ENCODE data around the gene MKRN2. TPM values are rescaled to one million over a fixed set of nuclear protein-coding genes. Genes with fewer than 3 reads are reported as not detected.

Gene MKRN2, protein sequence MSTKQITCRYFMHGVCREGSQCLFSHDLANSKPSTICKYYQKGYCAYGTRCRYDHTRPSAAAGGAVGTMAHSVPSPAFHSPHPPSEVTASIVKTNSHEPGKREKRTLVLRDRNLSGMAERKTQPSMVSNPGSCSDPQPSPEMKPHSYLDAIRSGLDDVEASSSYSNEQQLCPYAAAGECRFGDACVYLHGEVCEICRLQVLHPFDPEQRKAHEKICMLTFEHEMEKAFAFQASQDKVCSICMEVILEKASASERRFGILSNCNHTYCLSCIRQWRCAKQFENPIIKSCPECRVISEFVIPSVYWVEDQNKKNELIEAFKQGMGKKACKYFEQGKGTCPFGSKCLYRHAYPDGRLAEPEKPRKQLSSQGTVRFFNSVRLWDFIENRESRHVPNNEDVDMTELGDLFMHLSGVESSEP
- total RNA-seq (10 to 100 TPM; 22.2 to 31.7 (median 27.5) TPM), total RNA-seq (50.7 to 113 (median 76.4) reads per million in 29 experiments)
- 29.5 TPM for total RNA-seq (2013)

DNA sequence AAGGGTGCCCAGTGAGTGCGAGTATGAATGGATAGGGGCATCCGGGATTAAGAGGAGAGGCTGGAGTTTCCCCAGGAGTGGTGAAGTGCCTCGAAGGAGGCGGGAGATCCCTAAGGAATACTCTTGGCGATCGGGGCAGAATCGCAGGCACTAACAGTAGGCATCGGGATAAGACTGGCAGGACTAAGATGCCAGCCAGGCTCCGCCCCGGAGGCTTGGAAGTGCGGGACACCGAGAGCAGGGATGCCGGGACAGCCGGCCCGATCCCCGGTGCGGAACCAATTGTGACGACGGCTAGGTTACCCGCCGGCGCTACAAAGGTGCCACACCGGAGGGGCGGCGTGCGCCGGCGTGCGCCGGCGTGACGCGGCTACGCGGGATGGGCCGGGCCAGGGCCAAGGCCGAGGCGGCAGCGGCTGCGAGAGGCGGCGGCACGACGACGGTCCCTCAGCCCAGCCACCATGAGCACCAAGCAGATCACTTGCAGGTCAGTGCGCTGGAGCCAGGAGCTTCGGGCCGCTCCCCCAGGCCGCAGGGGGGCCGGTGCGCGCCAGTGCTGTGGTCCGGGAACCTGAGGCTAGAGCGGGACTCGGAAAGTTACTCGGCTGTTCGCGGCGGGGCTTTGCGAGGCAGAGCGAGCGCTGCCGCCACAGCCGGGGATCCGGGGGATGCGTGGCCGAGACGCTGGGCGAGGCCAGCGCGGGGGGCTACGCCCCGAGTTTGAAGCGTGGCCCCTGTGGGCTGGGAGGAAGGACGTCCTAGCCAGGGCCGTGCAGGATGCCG is at the start of gene MKRN2:
MKRN2 (plus strand) TSS at position 398 of the 783 bp plus-strand sequence; CDS start at position 462, 64 bp downstream.
- DNase-seq: peak; percentile 62 to 91 (median 79)
- under 1% methylated on average over 77 of the region's 77 CpGs for WGBS (ENCODE audit: insufficient coverage)
- Mint-ChIP-seq H3K36me3 (no peaks in the 10 kb centered on the region), H3K9me3 (no peaks in the 10 kb centered on the region), H3K4me1 (peaks cover 55 to 65% (median 58%) of the 10 kb centered on the region in 3 donors), H3K27ac (peak within 1 kb of the TSS; percentile 88 to 89), H3K27me3 (peaks cover 24 to 34% of the 10 kb centered on the region in 2 donors), H3K4me3 (peak within 1 kb of the TSS; percentile 81 to 95 (median 90))
- Histone ChIP-seq H3K27me3 (replicated peaks in 1 of 2; ENCODE audit: control insufficient read depth in 2 of 2, extremely low read depth in 1 of 2, insufficient read depth in 2 of 2, low read length in 1 of 2) (peaks cover 0 to 33% of the 10 kb centered on the region in 2 experiments), H3K9me3 (no peaks in the 10 kb centered on the region), H3K4me1 (ENCODE audit: control insufficient read depth in 1 of 2, extremely low read depth in 1 of 2, insufficient read depth in 2 of 2, low read length in 2 of 2) (peaks cover 20 to 21% of the 10 kb centered on the region in 2 experiments), H3K4me3 (ENCODE audit: control insufficient read depth in 1 of 2, extremely low read depth in 1 of 2, low read length in 1 of 2) (peak within 1 kb of the TSS; percentile 83 to 88), H3K27ac (ENCODE audit: low read length) (peak within 1 kb of the TSS; percentile 88), H3K36me3 (ENCODE audit: control insufficient read depth in 2 of 2, extremely low read depth in 1 of 2, insufficient read depth in 1 of 2, low read length in 1 of 2) (no peaks in the 10 kb centered on the region)
- CTCF ChIA-PET: no interaction called here
- POLR2A ChIA-PET: interaction anchor here in 1 of 2 donors (0.7 kb wide), 1 partner anchor 102 kb away, joined by 10 read pairs; no protein-coding TSS in a partner anchor
- peak; percentile 97 to 99 (median 98) for ATAC-seq (replicated peaks in 1 of 4)

- no peaks in the 10 kb centered on the region for H3K9me3 ChIP-seq
- H3K27me3 ChIP-seq (replicated peaks in 1 of 2; ENCODE audit: control insufficient read depth in 2 of 2, extremely low read depth in 1 of 2, insufficient read depth in 2 of 2, low read length in 1 of 2): no peaks in the 10 kb centered on the region
- no peak overlapping the region for H3K4me3 ChIP-seq (ENCODE audit: control insufficient read depth in 1 of 2, extremely low read depth in 1 of 2, low read length in 1 of 2)
- no peaks in the 10 kb centered on the region for H3K4me1 ChIP-seq (ENCODE audit: control insufficient read depth in 1 of 2, extremely low read depth in 1 of 2, insufficient read depth in 2 of 2, low read length in 2 of 2)
- DNase-seq (no peak), ATAC-seq (replicated peaks in 1 of 4) (no peak)
- H3K4me3 Mint-ChIP-seq: no peak overlapping the region
- H3K27ac ChIP-seq (ENCODE audit: low read length): no peak overlapping the region
- no peaks in the 10 kb centered on the region for H3K27me3 Mint-ChIP-seq
- peaks cover 47% of the 10 kb centered on the region for H3K36me3 Mint-ChIP-seq
- ChIA-PET POLR2A (no interaction called here), CTCF (no interaction called here)
- H3K27ac Mint-ChIP-seq: no peak overlapping the region
- H3K36me3 ChIP-seq (ENCODE audit: control insufficient read depth in 2 of 2, extremely low read depth in 1 of 2, insufficient read depth in 1 of 2, low read length in 1 of 2): peaks cover 6 to 20% of the 10 kb centered on the region in 2 donors
- H3K4me1 Mint-ChIP-seq: no peaks in the 10 kb centered on the region
- WGBS (ENCODE audit: insufficient coverage): 97% methylated on average over 7 of the region's 8 CpGs
- no peaks in the 10 kb centered on the region for H3K9me3 Mint-ChIP-seq
Observed at GRCh38 chr3:12507591-12508281, 49.2 kb upstream of the MKRN2 start.

DNA sequence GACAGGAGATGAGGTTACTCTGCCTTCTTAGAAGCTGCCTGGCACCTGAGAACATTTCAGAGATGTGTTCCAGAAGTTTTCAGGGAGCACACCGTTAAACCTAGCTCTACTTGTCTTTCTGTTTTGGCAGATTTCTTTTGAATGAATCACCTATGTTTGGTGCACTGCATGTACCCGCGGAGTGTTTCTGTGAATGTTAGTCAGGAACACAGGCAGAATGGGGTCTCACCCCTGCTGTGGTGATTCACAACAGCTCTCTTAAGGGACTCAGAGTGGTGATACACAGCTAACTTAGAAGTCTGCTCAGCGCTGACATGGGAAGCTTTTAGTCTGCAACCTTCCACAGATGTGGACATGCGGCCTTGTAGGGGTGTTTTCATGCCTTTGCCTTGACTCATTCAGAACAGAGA is 48.6 kb upstream of the MKRN2 start:
- no peaks in the 10 kb centered on the region for H3K9me3 Mint-ChIP-seq
- no peaks in the 10 kb centered on the region for H3K27me3 Mint-ChIP-seq
- DNase-seq (no peak), ATAC-seq (replicated peaks in 1 of 4) (no peak)
- H3K4me3 ChIP-seq (ENCODE audit: control insufficient read depth in 1 of 2, extremely low read depth in 1 of 2, low read length in 1 of 2): no peak overlapping the region
- H3K27ac ChIP-seq (ENCODE audit: low read length): no peak overlapping the region
- H3K4me3 Mint-ChIP-seq: no peak overlapping the region
- peaks cover 43% of the 10 kb centered on the region for H3K36me3 Mint-ChIP-seq
- ChIA-PET CTCF (no interaction called here), POLR2A (no interaction called here)
- H3K27ac Mint-ChIP-seq: no peak overlapping the region
- no peaks in the 10 kb centered on the region for H3K27me3 ChIP-seq (replicated peaks in 1 of 2; ENCODE audit: control insufficient read depth in 2 of 2, extremely low read depth in 1 of 2, insufficient read depth in 2 of 2, low read length in 1 of 2)
- no peaks in the 10 kb centered on the region for H3K4me1 Mint-ChIP-seq
- 96% methylated on average over 3 of the region's 5 CpGs for whole genome bisulfite sequencing (ENCODE audit: insufficient coverage)
- peaks cover 3 to 16% of the 10 kb centered on the region in 2 donors for H3K36me3 ChIP-seq (ENCODE audit: control insufficient read depth in 2 of 2, extremely low read depth in 1 of 2, insufficient read depth in 1 of 2, low read length in 1 of 2)
- no peaks in the 10 kb centered on the region for H3K4me1 ChIP-seq (ENCODE audit: control insufficient read depth in 1 of 2, extremely low read depth in 1 of 2, insufficient read depth in 2 of 2, low read length in 2 of 2)
- no peaks in the 10 kb centered on the region for H3K9me3 ChIP-seq

DNA sequence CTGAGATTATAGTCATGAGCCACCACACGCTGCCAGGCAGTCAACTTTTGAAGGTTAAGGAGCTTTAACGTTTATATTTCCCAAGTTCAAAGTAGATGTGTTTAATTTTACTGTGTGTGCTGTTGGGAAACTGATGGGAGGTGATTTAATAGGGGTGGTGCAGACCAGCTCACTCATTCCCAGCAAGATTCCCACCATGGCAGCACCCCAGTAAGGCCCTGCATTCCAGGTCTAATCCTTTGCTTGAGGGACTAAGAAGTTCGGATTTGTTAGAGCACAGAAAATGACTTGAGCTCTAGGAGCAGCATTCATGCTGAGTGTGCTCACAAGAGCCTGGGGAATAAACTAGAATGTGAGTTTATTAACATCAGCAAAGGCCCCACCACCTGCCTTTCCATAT is 47.4 kb upstream of the MKRN2 start:
- CTCF ChIA-PET: no interaction called here
- Histone ChIP-seq H3K9me3 (no peaks in the 10 kb centered on the region), H3K27me3 (replicated peaks in 1 of 2; ENCODE audit: control insufficient read depth in 2 of 2, extremely low read depth in 1 of 2, insufficient read depth in 2 of 2, low read length in 1 of 2) (no peaks in the 10 kb centered on the region), H3K36me3 (ENCODE audit: control insufficient read depth in 2 of 2, extremely low read depth in 1 of 2, insufficient read depth in 1 of 2, low read length in 1 of 2) (peaks cover 0 to 6% of the 10 kb centered on the region in 2 donors), H3K27ac (ENCODE audit: low read length) (no peak overlapping the region), H3K4me1 (ENCODE audit: control insufficient read depth in 1 of 2, extremely low read depth in 1 of 2, insufficient read depth in 2 of 2, low read length in 2 of 2) (no peaks in the 10 kb centered on the region), H3K4me3 (ENCODE audit: control insufficient read depth in 1 of 2, extremely low read depth in 1 of 2, low read length in 1 of 2) (no peak overlapping the region)
- no peak for DNase-seq
- Mint-ChIP-seq H3K36me3 (peaks cover 40% of the 10 kb centered on the region), H3K4me3 (no peak overlapping the region), H3K4me1 (no peaks in the 10 kb centered on the region), H3K27me3 (no peaks in the 10 kb centered on the region), H3K9me3 (no peaks in the 10 kb centered on the region), H3K27ac (no peak overlapping the region)
- no peak for ATAC-seq (replicated peaks in 1 of 4)
- POLR2A ChIA-PET: interaction anchor here in 1 of 2 donors (0.6 kb wide), 1 partner anchor 842 kb away, joined by 4 read pairs; no protein-coding TSS in a partner anchor
- WGBS (ENCODE audit: insufficient coverage): 100% methylated on average over 1 of the region's 3 CpGs

- DNase-seq (no peak), ATAC-seq (replicated peaks in 1 of 4) (no peak)
- no peaks in the 10 kb centered on the region for H3K4me1 Mint-ChIP-seq
- H3K4me3 ChIP-seq (ENCODE audit: control insufficient read depth in 1 of 2, extremely low read depth in 1 of 2, low read length in 1 of 2): no peak overlapping the region
- no peaks in the 10 kb centered on the region for H3K9me3 Mint-ChIP-seq
- H3K4me3 Mint-ChIP-seq: no peak overlapping the region
- POLR2A ChIA-PET: no interaction called here
- no peaks in the 10 kb centered on the region for H3K27me3 Mint-ChIP-seq
- H3K36me3 ChIP-seq (ENCODE audit: control insufficient read depth in 2 of 2, extremely low read depth in 1 of 2, insufficient read depth in 1 of 2, low read length in 1 of 2): peaks cover 3% of the 10 kb centered on the region in 2 donors
- no peaks in the 10 kb centered on the region for H3K27me3 ChIP-seq (replicated peaks in 1 of 2; ENCODE audit: control insufficient read depth in 2 of 2, extremely low read depth in 1 of 2, insufficient read depth in 2 of 2, low read length in 1 of 2)
- peaks cover 24% of the 10 kb centered on the region for H3K36me3 Mint-ChIP-seq
- CTCF ChIA-PET: no interaction called here
- no CpG with 5 or more reads among the region's 4 CpGs for WGBS (ENCODE audit: insufficient coverage)
- H3K4me1 ChIP-seq (ENCODE audit: control insufficient read depth in 1 of 2, extremely low read depth in 1 of 2, insufficient read depth in 2 of 2, low read length in 2 of 2): no peaks in the 10 kb centered on the region
- no peaks in the 10 kb centered on the region for H3K9me3 ChIP-seq
- no peak overlapping the region for H3K27ac Mint-ChIP-seq
- no peak overlapping the region for H3K27ac ChIP-seq (ENCODE audit: low read length)
Observed at GRCh38 chr3:12512534-12513118, 44.3 kb upstream of the MKRN2 start.
